Stimulated activated CD8-positive, alpha-beta memory T cell treated with anti-CD3 and anti-CD28 coated beads, Interleukin-4, amount 100 ng/mL, for 48 hours (primary cell): Measurements from ENCODE around the gene OBSCN.

Experiments used
- DNase-seq: peaks from one replicate; pipeline ENCODE4 v3.0.0-alpha.2; 2020

OBSCN gene

GRCh38 chr1:228280106-228280901 lies 72.5 kb downstream of the OBSCN start:
- DNase-seq, result no peak

GRCh38 chr1:228280961-228281591 lies 73.2 kb downstream of the OBSCN start:
- DNase-seq, result no peak

DNA sequence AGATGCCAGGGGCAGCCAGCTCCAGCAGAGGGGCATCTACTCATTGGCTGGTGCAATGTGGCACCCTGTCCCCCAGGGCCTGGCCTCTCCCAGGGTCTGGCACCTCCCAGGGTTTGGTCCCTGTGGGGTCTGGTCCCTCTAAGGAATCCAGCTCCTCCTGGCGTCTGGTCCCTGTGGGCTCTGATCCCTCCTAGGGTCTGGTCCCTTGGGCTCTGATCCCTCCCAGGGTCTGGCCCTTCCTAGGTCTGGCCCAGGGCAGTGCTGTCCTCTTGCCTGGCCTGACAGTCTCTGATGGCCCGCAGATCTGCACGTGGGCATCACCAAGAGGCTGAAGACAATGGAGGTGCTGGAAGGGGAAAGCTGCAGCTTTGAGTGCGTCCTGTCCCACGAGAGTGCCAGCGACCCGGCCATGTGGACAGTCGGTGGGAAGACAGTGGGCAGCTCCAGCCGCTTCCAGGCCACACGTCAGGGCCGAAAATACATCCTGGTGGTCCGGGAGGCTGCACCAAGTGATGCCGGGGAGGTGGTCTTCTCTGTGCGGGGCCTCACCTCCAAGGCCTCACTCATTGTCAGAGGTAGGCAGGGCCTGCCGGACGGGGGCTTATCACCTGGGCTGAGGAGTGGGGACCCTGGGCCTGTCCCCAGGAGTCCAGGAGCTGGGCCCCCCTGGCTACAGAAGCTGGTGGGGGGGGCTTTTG lies 73.9 kb downstream of the OBSCN start:
- DNase-seq, result no peak

DNA sequence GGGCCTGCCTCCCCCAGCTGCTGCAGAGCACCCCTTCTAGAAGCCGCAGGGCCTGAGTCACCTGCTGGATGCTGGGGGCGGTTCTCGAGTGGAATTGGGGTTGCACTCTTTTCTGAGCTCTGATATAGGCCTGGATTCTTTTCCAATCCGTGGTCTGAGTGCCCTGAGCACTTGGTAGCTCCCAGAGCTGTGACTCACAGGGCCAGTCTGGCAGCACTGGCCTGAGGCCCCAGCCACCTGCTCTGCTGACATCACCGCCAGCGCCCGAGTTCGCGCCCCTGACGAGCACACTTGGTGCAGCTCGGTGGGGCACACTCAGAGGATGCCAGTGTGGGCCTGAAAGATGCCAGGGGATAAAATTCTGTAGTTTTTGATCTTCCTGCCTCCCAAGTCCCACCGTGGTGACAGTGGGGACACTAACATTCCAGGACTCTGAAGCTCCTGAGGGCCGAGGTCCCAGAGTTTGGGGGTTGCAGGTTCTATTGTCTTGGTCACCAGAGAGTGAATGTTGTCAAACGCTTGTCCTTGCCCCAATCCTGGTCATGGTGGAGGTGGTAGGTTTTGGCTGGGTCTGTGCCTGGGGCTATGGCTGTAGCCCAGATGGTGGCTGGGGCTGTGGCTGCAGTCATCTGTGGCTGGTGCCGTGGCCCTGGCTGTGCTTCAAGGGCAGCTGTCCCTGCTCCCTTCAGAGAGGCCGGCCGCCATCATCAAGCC lies 74.6 kb downstream of the OBSCN start:
- no peak for DNase-seq

- no peak for DNase-seq
Measured at GRCh38 chr1:228283043-228283371, 75.2 kb downstream of the OBSCN start.

DNA sequence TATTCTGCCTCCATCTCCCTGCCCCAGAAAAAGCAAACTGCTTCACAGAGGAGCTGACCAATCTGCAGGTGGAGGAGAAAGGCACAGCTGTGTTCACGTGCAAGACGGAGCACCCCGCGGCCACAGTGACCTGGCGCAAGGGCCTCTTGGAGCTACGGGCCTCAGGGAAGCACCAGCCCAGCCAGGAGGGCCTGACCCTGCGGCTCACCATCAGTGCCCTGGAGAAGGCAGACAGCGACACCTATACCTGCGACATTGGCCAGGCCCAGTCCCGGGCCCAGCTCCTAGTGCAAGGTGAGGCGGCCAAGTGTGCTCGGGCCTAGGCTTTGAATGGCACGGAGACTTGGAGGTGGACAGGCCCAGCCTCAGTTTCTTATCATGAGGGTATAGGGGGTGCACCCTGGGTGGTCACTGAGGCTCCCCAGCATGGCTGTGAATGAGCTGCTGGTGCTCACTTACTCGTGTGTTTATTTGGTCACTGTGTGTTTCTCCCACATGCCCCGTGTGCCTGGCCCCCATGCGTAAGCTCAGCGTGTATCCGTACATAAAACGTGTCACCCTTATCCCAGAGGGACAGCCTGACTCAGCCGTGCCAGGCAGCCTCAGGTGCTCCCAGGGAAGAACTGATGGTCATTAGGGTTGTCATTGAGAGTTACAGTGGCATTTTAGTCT lies 75.8 kb downstream of the OBSCN start:
- DNase-seq, result no peak

DNA sequence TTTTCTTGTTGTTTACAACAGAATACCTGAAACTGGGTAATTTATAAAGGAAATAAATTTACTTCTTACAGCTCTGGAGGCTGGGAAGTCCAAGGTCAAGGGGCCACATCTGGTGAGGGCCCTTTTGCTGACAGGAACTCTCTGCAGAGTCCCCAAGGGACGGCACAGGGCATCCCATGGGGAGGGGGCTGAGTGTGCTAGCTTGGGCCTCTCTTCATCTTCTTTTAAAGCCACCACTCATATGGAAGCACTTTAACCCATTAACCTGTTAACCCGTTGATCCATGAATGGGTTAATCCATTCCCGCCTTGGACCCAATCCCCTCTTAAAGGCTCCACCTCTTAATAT lies 76.3 kb downstream of the OBSCN start:
- DNase-seq, result no peak

DNA sequence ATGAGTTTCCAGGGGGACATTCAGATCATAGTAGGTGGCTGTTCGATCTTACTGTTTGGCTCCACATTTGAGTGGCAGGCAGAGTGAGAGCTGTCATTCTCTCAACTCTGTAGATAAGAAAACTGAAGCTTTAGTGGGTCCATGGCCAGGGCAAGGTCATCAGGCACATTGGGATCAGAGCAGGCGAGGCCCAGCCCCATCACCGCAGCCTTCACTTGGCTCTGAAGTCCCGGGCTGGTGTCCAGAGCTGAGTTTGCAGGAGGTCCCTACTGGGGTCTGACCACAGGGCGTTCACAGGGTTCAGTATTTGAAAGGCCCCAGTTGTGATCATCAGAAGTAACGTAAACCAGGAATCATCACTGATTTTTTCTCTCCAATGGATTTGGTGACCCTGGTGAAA lies 76.7 kb downstream of the OBSCN start:
- no peak for DNase-seq

- DNase-seq, result no peak
Measured at GRCh38 chr1:228285661-228286504, 78.0 kb downstream of the OBSCN start.

GRCh38 chr1:228286505-228287417 lies 78.9 kb downstream of the OBSCN start:
- no peak for DNase-seq

DNA sequence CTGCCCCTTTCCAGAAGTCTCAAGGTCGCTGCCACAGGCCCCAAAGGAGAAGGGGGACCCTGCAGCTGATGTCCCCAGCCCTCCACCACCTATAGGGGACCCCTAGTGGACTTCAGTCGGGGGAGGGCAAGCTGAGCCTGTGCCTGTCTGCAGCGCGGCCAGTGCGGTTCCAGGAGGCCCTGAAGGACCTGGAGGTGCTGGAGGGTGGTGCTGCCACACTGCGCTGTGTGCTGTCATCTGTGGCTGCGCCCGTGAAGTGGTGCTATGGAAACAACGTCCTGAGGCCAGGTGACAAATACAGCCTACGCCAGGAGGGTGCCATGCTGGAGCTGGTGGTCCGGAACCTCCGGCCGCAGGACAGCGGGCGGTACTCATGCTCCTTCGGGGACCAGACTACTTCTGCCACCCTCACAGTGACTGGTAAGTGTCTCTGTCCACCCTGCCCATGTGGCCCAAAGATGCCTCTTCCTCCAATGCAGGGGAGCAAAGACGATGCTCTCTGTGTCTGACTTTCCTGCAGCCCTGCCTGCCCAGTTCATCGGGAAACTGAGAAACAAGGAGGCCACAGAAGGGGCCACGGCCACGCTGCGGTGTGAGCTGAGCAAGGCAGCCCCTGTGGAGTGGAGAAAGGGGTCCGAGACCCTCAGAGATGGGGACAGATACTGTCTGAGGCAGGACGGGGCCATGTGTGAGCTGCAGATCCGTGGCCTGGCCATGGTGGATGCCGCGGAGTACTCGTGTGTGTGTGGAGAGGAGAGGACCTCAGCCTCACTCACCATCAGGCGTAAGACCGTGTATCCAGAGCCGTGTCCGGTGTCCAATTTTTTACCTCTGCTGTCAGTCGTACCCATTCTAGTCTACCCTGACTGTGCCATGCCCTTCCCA lies 79.9 kb downstream of the OBSCN start:
- no peak for DNase-seq

DNA sequence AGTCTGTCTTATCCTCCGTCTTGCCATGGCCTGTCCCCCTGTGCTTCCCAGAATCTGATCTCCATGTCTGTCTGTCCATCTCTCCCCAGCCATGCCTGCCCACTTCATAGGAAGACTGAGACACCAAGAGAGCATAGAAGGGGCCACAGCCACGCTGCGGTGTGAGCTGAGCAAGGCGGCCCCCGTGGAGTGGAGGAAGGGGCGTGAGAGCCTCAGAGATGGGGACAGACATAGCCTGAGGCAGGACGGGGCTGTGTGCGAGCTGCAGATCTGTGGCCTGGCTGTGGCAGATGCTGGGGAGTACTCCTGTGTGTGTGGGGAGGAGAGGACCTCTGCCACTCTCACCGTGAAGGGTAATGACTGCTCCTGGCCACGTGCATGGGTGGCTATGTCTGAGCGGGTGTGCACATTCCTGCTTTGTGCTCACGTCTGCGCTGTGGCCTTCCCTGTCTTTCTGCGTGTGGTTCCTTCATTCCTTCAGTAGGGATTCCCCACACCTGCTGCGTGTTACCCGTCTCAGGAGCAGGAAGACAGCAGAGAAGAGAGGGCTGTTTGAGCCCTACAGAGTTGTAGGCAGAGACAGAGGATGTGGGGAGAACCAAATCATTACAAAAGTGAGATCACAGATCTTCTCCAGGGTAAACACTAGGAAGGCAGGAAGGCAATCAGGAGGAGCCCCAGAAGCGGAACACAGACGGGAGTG lies 80.8 kb downstream of the OBSCN start:
- DNase-seq, result no peak

GRCh38 chr1:228289239-228289849 lies 81.5 kb downstream of the OBSCN start:
- DNase-seq, result no peak

DNA sequence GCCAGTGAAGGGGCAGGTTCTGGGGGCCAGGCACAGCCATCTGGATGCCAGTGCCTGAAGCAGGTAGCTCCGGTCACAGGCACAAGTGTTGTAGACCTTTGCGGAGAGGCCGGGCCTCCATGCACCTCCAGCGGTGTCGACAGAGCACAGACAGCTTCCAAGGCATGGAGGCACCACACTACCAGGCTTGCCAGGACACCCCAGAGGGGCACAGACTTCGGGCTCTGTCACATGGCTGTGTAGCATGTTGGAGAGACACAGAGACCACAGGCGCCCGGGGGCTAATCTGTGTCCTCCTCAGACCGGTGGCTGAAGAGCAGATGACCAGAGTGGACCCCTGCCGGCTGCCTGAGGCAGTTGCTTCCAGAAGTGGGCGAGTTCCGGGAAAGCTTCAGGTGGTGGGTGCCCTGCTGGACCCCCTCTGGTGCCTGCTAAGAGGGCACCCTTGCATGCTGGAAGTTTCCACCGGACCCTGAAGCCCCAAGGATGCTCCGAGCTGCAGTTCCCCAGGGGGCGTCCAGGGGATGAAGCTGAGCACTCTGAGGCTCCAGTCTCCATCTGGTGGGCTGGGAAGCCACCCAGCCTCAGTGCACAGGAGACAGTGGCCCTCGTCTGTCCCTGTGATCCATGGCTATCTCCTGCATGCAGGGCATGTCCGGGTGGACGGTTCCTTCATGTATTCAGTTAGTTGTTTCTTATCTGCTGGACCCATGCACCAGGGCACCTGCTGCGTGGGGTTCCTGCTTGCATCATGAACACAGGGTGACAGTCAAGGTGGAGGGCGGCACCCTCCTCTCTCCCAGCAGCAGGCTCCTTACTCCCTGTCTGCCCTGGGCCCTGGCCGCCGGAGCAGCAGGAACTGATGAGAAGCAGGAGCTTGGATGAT lies 82.4 kb downstream of the OBSCN start:
- DNase-seq, result no peak

GRCh38 chr1:228291906-228292608 lies 84.2 kb downstream of the OBSCN start:
- no peak for DNase-seq

GRCh38 chr1:228292609-228292911 lies 84.7 kb downstream of the OBSCN start:
- no peak for DNase-seq

DNA sequence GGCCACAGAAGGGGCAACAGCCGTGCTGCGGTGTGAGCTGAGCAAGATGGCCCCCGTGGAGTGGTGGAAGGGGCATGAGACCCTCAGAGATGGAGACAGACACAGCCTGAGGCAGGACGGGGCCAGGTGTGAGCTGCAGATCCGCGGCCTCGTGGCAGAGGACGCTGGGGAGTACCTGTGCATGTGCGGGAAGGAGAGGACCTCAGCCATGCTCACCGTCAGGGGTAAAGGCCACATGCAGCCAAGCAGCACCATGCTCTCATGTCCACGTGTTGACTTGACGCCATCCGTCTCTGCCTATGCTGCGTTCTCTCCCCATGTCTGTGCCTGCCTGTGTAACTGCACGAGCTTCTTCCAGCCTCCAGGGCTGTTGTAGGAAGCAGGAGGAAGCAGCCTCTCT lies 85.5 kb downstream of the OBSCN start:
- no peak for DNase-seq
